OCI-LY1 (cell line): ENCODE measurements around the gene CD302.

Experiments
- H2AFZ ChIP-seq: fragments of 200-600 bp; sonication (generic), shearing (Covaris generic); 2 replicates; pipeline ENCODE4 v1.6.0; 2014; ENCODE audit warnings: antibody characterized with exemption, mild to moderate bottlenecking, low read length
- H3F3A ChIP-seq: fragments of 200-600 bp; sonication (generic), shearing (Covaris generic); 2 replicates; pipeline ENCODE4 v1.6.0; 2014; ENCODE audit warnings: mild to moderate bottlenecking, antibody characterized with exemption, low read length, moderate library complexity; ENCODE audit not compliant: insufficient read depth
- H3K27ac ChIP-seq: fragments of 200-600 bp; sonication (generic); 2 replicates; pipeline ENCODE4 v1.5.1; 2014; ENCODE audit warnings: low read length, mixed run types, mild to moderate bottlenecking, low read depth; ENCODE audit not compliant: poor library complexity, severe bottlenecking
- H3K27me3 ChIP-seq: fragments of 200-600 bp; sonication (generic); 2 replicates; pipeline ENCODE4 v1.6.0; 2014; ENCODE audit warnings: antibody characterized with exemption, mild to moderate bottlenecking, low read length, moderate library complexity; ENCODE audit not compliant: insufficient read depth
- H3K36me3 ChIP-seq: fragments of 200-600 bp; sonication (generic); 2 replicates; pipeline ENCODE4 v1.6.1; 2014; ENCODE audit warnings: mild to moderate bottlenecking, antibody characterized with exemption, low read length, moderate library complexity, mixed read lengths; ENCODE audit not compliant: insufficient read depth
- H3K4me1 ChIP-seq: fragments of 200-600 bp; sonication (generic); 2 replicates; pipeline ENCODE4 v1.5.1; 2014; ENCODE audit warnings: mild to moderate bottlenecking, low read length, moderate library complexity; ENCODE audit not compliant: insufficient read depth, severe bottlenecking
- H3K4me2 ChIP-seq: fragments of 200-600 bp; sonication (generic), shearing (Covaris generic); 2 replicates; pipeline ENCODE4 v1.6.1; 2014; ENCODE audit warnings: low read length
- H3K4me3 ChIP-seq: fragments of 200-600 bp; sonication (generic); 2 replicates; pipeline ENCODE4 v1.5.1; 2014; ENCODE audit warnings: low read length, low read depth, mild to moderate bottlenecking, mixed read lengths; ENCODE audit not compliant: poor library complexity, severe bottlenecking
- H3K79me2 ChIP-seq: fragments of 200-600 bp; shearing (Covaris generic); 2 replicates; pipeline ENCODE4 v1.6.1; 2016; ENCODE audit warnings: mixed run types, low read length, mixed read lengths; ENCODE audit not compliant: insufficient read depth
- H3K9ac ChIP-seq: fragments of 200-600 bp; sonication (generic), shearing (Covaris generic); 2 replicates; pipeline ENCODE4 v1.6.1; 2014; ENCODE audit warnings: mild to moderate bottlenecking, low read length, mixed read lengths
- H3K9me2 ChIP-seq: fragments of 200-600 bp; sonication (generic), shearing (Covaris generic); 2 replicates; pipeline ENCODE4 v1.6.1; 2014; ENCODE audit warnings: low read depth, mild to moderate bottlenecking, low read length, mixed read lengths
- H3K9me3 ChIP-seq: fragments of 200-600 bp; shearing (Covaris generic); 2 replicates; pipeline ENCODE4 v1.6.1; 2014; ENCODE audit warnings: low read length, mixed read lengths
- H4K20me1 ChIP-seq: fragments of 200-600 bp; sonication (generic), shearing (Covaris generic); 2 replicates; pipeline ENCODE4 v1.6.0; 2016; ENCODE audit warnings: mild to moderate bottlenecking, low read length; ENCODE audit not compliant: insufficient read depth
- CTCF ChIP-seq: fragments of 200-600 bp; sonication (generic), shearing (Covaris generic); IDR thresholded peaks from 2 replicates; pipeline ENCODE4 v1.5.1; 2017; ENCODE audit warnings: mild to moderate bottlenecking, antibody characterized with exemption, low read length, moderate library complexity, mixed read lengths
- EZH2 ChIP-seq: fragments of 200-600 bp; sonication (generic), shearing (Covaris generic); IDR thresholded peaks from 2 replicates; pipeline ENCODE4 v1.8.0; 2017; ENCODE audit warnings: borderline replicate concordance, mixed run types, mild to moderate bottlenecking, antibody characterized with exemption, low read length, moderate library complexity, mixed read lengths

The CD302 gene

GRCh38 chr2:159817283-159817682 lies 19.3 kb upstream of the CD302 start:
- no peaks in the 10 kb centered on the region for H3F3A ChIP-seq
- H3K4me2 ChIP-seq = no peak overlapping the region
- no peak overlapping the region for H2AFZ ChIP-seq
- H3K36me3 ChIP-seq = no peaks in the 10 kb centered on the region
- H4K20me1 ChIP-seq = no peaks in the 10 kb centered on the region
- TF ChIP-seq CTCF = no peak
- no peak for TF ChIP-seq EZH2
- H3K27ac ChIP-seq = no peak overlapping the region
- no peaks in the 10 kb centered on the region for H3K9me2 ChIP-seq
- no peaks in the 10 kb centered on the region for H3K4me1 ChIP-seq
- no peak overlapping the region for H3K4me3 ChIP-seq
- no peaks in the 10 kb centered on the region for H3K9me3 ChIP-seq
- no peak overlapping the region for H3K9ac ChIP-seq
- no peaks in the 10 kb centered on the region for H3K79me2 ChIP-seq
- H3K27me3 ChIP-seq = no peaks in the 10 kb centered on the region

DNA sequence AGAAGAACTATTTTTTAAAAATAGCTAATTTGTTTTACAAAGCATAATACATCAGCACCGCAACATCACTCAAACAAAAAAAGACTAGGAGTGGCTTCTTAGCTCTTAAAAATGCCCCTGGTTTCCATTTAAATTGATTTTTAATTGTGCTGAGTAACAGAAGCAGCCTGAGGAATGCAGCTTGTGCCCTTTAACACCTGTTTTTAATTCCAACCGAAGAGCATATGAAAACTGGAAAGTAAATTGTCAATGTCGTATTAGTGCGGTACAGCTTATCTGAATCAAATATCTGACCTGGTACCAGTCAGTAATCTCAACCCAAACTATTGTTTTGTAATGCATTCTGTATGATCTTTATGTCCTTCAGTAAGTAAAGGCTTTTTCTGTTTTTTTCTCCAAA lies 13.2 kb upstream of the CD302 start:
- Histone ChIP-seq H2AFZ (no peak overlapping the region), H3K27ac (no peak overlapping the region), H3K9me3 (no peaks in the 10 kb centered on the region), H3K4me1 (no peaks in the 10 kb centered on the region), H3K36me3 (no peaks in the 10 kb centered on the region), H3F3A (no peaks in the 10 kb centered on the region), H3K4me3 (no peak overlapping the region), H3K9me2 (no peaks in the 10 kb centered on the region), H4K20me1 (no peaks in the 10 kb centered on the region), H3K4me2 (no peak overlapping the region), H3K79me2 (no peaks in the 10 kb centered on the region), H3K9ac (no peak overlapping the region), H3K27me3 (no peaks in the 10 kb centered on the region)
- no peak for TF ChIP-seq EZH2
- TF ChIP-seq CTCF = no peak

GRCh38 chr2:159808032-159808425 lies 10.0 kb upstream of the CD302 start:
- Histone ChIP-seq H3K36me3 (no peaks in the 10 kb centered on the region), H3K9ac (no peak overlapping the region), H3K9me2 (no peaks in the 10 kb centered on the region), H3K4me3 (no peak overlapping the region), H2AFZ (no peak overlapping the region), H3K27me3 (no peaks in the 10 kb centered on the region), H3K27ac (no peak overlapping the region), H3K9me3 (no peaks in the 10 kb centered on the region), H3K4me1 (no peaks in the 10 kb centered on the region), H3K4me2 (no peak overlapping the region), H3F3A (no peaks in the 10 kb centered on the region), H3K79me2 (no peaks in the 10 kb centered on the region), H4K20me1 (no peaks in the 10 kb centered on the region)
- no peak for TF ChIP-seq CTCF
- TF ChIP-seq EZH2 = no peak
